BJ (cell line): ENCODE data around the gene PAFAH1B1. TPM values are rescaled to one million over a fixed set of nuclear protein-coding genes. Genes with fewer than 3 reads are reported as not detected.

Experiments
- CTCF ChIA-PET: fragments of 350-600 bp; formaldehyde crosslinking; extraction: SDS; loops from one replicate; lab custom pipeline; 2021; ENCODE audit warnings: antibody characterized with exemption, inconsistent platforms; lab: Yijun Ruan, JAX
- POLR2A ChIA-PET: fragments of 300-600 bp; sonication (Branson Sonifier 250); formaldehyde crosslinking; extraction: SDS; loops from one replicate; lab custom pipeline; 2021; ENCODE audit warnings: antibody characterized with exemption; lab: Charles Lee
- DNase-seq: peaks from one replicate; pipeline ENCODE4 v3.0.0-alpha.2; 2011; ENCODE audit warnings: low read depth
- H3K27me3 ChIP-seq: 2 replicates; pipeline ENCODE4 v1.6.0; 2011; ENCODE audit warnings: low read length; ENCODE audit not compliant: control insufficient read depth, insufficient read depth
- H3K36me3 ChIP-seq: 2 replicates; pipeline ENCODE4 v1.5.1; 2011; ENCODE audit warnings: low read length; ENCODE audit not compliant: control insufficient read depth, insufficient read depth
- H3K4me3 ChIP-seq: 2 replicates; pipeline ENCODE4 v1.5.1; 2011; ENCODE audit warnings: low read depth, mild to moderate bottlenecking, control low read depth, low read length
- polyA plus RNA-seq: library from polyadenylated mRNA; depleted of rRNA; stranded (reverse); fragments of >200 nt; gene quantifications from 2 replicates; pipeline ENCODE4 v1.2.3, GENCODE V29; 2011
- TF ChIP-seq, protein P1 (sequence below): IDR thresholded peaks from 2 replicates; pipeline ENCODE4 v1.5.1; 2011; ENCODE audit warnings: low read depth, mild to moderate bottlenecking, control low read depth, inconsistent platforms, low read length, moderate library complexity; ENCODE audit not compliant: insufficient read depth

The PAFAH1B1 gene
- polyA plus RNA-seq, 1 experiment: 66.2 TPM

DNA sequence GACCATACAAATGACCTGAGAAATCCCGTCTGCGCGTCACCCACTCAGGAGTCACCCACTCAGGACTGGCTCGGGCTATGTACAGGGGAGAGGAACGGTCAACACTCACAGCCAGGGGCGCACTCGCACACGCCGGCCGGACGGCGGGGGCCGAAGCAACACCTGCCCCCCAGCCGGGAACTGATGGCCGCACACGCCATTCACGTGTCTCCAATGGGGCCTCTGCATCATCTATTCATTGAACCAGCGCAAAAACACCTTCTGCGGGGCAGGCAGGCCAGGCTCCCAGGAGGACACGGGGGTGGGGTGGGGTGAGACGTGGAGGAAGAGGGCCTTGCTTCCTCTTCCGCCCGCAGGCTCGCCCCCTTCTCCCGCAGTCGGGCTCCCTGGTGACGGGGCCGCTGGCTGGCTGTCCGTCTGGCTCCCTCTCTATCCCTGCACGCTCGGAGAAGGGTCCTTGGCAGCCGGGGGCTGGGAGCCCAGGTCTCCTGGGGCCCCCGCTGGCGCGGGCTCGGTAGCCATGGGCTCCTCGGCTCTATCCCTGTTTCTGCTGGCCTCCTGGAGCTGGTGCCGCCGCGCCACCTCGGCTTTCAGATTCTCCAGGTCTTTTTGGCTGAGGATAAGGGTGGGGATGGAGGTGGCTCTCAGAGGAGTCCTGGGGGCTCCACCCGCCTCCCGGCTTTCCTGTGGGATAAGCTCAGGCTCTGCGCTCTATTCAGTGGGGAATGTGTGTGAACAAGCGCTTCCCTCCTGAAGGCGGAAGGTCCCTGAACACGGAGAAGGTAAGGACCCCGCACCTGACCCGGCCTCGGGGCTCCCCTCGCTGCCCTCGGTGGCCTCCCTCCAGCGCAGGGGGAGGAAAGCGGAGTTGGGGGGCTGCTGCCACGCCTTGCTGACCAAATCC, 97.0 kb downstream of the PAFAH1B1 start:
- TF ChIP-seq, protein P1, sequence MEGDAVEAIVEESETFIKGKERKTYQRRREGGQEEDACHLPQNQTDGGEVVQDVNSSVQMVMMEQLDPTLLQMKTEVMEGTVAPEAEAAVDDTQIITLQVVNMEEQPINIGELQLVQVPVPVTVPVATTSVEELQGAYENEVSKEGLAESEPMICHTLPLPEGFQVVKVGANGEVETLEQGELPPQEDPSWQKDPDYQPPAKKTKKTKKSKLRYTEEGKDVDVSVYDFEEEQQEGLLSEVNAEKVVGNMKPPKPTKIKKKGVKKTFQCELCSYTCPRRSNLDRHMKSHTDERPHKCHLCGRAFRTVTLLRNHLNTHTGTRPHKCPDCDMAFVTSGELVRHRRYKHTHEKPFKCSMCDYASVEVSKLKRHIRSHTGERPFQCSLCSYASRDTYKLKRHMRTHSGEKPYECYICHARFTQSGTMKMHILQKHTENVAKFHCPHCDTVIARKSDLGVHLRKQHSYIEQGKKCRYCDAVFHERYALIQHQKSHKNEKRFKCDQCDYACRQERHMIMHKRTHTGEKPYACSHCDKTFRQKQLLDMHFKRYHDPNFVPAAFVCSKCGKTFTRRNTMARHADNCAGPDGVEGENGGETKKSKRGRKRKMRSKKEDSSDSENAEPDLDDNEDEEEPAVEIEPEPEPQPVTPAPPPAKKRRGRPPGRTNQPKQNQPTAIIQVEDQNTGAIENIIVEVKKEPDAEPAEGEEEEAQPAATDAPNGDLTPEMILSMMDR: no peak
- CTCF ChIA-PET: no interaction called here
- H3K27me3 ChIP-seq: no peaks in the 10 kb centered on the region
- H3K36me3 ChIP-seq: peaks cover 13% of the 10 kb centered on the region
- DNase-seq: no peak
- POLR2A ChIA-PET: no interaction called here
- no peak overlapping the region for H3K4me3 ChIP-seq

DNA sequence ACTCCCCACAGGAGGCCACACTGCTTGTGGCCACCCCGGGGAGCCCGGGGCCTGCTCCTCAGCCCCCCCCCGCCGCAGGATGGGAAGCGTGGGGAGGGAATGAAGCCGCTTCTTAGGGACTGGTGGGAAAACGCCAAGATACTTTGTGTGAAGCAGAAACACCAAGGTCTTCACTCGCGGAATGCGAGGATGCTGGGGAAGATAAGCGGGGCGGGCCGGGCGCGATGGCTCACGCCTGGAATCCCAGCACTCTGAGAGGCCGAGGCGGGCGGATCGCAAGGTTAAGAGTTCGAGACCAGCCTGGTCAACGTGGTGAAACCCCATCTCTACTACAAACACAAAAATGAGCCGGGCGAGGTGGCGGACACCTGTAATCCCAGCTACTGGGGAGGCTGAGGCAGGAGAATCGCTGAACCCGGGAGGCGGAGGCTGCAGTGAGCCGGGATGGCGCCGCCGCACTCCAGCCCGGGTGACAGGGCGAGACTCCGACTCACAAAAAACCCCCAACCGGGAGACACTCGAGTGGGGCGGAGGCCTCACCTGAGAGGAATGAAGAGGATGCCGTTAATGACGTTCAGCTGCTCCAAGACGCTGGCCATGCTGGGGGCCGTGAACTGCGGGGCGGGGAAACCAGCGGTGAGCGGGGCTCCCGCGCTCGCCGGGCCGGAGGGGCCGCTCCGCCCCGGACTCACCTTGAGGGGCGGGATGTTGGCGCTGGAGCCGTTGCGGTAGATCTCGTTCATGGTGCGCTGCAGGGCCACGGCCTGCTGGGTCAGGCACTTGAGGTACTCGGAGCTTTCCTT, 97.8 kb downstream of the PAFAH1B1 start:
- Histone ChIP-seq H3K36me3 (peaks cover 15% of the 10 kb centered on the region), H3K27me3 (no peaks in the 10 kb centered on the region), H3K4me3 (no peak overlapping the region)
- DNase-seq: no peak
- TF ChIP-seq, protein P1: no peak
- POLR2A ChIA-PET: no interaction called here
- CTCF ChIA-PET: no interaction called here

DNA sequence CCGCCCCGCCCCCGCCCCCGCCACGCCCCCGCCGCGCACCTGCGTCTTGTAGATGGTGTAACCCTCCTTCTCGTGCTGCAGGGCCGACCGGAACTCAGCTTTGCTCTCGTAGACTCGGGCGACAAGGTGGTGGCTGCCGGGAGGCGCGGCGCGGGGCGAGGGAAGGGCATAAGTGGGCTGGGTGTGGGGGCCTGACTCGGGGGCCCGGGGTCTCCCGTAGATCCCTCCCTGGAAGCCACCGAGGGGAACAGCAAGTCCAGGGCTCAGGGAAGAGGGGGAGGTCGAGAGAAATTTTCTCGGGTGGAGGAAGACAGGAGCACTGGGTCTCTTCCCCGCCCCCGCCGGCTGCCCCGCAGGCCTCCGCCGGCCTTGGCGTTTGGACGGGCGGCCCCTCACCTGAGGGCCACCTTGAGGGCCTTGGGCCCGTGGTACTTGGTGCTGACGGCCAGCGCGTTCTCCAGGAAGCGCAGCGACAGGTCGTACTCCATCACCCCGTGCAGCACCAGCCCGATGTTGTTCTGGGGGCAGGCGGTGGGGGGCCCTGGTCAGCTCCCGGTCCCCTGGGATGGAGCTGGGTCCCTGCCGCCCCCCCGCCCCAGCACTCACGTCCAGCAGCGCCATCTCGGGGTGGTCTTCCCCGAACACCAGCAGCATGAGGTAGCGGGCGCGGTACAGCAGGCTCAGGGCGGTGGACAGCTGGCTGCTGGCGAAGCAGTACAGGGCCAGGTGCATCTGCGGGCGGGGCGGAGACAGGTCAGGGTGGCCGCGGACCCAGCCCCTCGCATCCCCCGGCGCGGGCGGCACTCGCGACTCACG, 98.7 kb downstream of the PAFAH1B1 start:
- POLR2A ChIA-PET: no interaction called here
- TF ChIP-seq, protein P1: no peak
- no peak for DNase-seq
- CTCF ChIA-PET: no interaction called here
- H3K27me3 ChIP-seq: no peaks in the 10 kb centered on the region
- H3K36me3 ChIP-seq: peaks cover 18% of the 10 kb centered on the region
- no peak overlapping the region for H3K4me3 ChIP-seq

DNA sequence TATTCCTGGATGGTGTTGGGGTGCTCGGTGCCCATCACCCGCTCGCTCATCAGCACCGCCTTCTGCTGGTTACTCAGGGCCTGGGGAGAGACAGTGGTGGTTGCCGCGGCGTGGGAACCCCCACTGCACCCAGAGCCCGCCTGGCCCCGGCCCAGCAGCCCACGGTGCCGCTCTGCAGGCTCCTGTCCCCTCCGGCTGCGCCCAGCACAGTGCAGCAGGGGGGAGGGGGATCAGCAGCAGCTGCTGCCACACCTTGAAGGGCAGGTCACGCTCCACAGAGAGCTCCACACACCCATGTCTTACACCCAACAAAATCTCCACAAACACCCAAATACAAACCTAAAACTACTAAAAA, 99.3 kb downstream of the PAFAH1B1 start:
- Histone ChIP-seq H3K36me3 (peaks cover 21% of the 10 kb centered on the region), H3K4me3 (no peak overlapping the region), H3K27me3 (no peaks in the 10 kb centered on the region)
- ChIA-PET POLR2A (no interaction called here), CTCF (no interaction called here)
- DNase-seq: no peak
- TF ChIP-seq, protein P1: no peak
